Nephron progenitor cell (in vitro differentiated cells): Measurements from ENCODE around the gene FNBP1.

ENCODE experiments used
- DNase-seq: peaks from one replicate; pipeline ENCODE4 v3.0.0; 2021
- H3K27ac Mint-ChIP-seq: 2 replicates; pipeline ENCODE4 v1.8.0; 2021; ENCODE audit warnings: mild to moderate bottlenecking, moderate library complexity, mixed read lengths
- H3K27me3 Mint-ChIP-seq: 2 replicates; pipeline ENCODE4 v1.8.0; 2021; ENCODE audit warnings: mild to moderate bottlenecking, low read depth, mixed read lengths; ENCODE audit not compliant: poor library complexity
- H3K36me3 Mint-ChIP-seq: 2 replicates; pipeline ENCODE4 v1.8.0; 2021; ENCODE audit warnings: low read depth, mixed read lengths
- H3K4me1 Mint-ChIP-seq: 2 replicates; pipeline ENCODE4 v1.8.0; 2021; ENCODE audit warnings: mixed read lengths
- H3K4me3 Mint-ChIP-seq: 2 replicates; pipeline ENCODE4 v1.8.0; 2021; ENCODE audit warnings: mild to moderate bottlenecking, moderate library complexity, mixed read lengths
- H3K9me3 Mint-ChIP-seq: 2 replicates; pipeline ENCODE4 v1.8.0; 2021; ENCODE audit warnings: mild to moderate bottlenecking, moderate library complexity, mixed read lengths
- CTCF ChIP-seq: fragments of 200-600 bp; sonication (generic); IDR thresholded peaks from 2 replicates; pipeline ENCODE4 v1.5.0; 2021; ENCODE audit warnings: antibody characterized with exemption

FNBP1 gene

GRCh38 chr9:129923589-129923988 is 119.4 kb downstream of the FNBP1 start:
- peaks cover 56% of the 10 kb centered on the region for H3K36me3 Mint-ChIP-seq
- H3K4me1 Mint-ChIP-seq = peaks cover 8% of the 10 kb centered on the region
- no peaks in the 10 kb centered on the region for H3K27me3 Mint-ChIP-seq
- H3K27ac Mint-ChIP-seq = no peak overlapping the region
- no peak for DNase-seq
- H3K9me3 Mint-ChIP-seq = no peaks in the 10 kb centered on the region
- no peak overlapping the region for H3K4me3 Mint-ChIP-seq
- no peak for TF ChIP-seq CTCF

- Mint-ChIP-seq H3K36me3 (peaks cover 61% of the 10 kb centered on the region), H3K4me1 (peaks cover 11% of the 10 kb centered on the region), H3K4me3 (no peak overlapping the region), H3K27me3 (no peaks in the 10 kb centered on the region), H3K9me3 (no peaks in the 10 kb centered on the region), H3K27ac (peak overlapping the region; percentile 61)
- no peak for DNase-seq
- TF ChIP-seq CTCF = no peak
Observed at GRCh38 chr9:129921905-129922304, 121.1 kb downstream of the FNBP1 start.

- H3K4me1 Mint-ChIP-seq = peaks cover 11% of the 10 kb centered on the region
- no peak overlapping the region for H3K4me3 Mint-ChIP-seq
- DNase-seq = no peak
- no peaks in the 10 kb centered on the region for H3K9me3 Mint-ChIP-seq
- peaks cover 50% of the 10 kb centered on the region for H3K36me3 Mint-ChIP-seq
- peak overlapping the region; percentile 8 for H3K27ac Mint-ChIP-seq
- no peak for TF ChIP-seq CTCF
- no peaks in the 10 kb centered on the region for H3K27me3 Mint-ChIP-seq
Observed at GRCh38 chr9:129919841-129920240, 123.1 kb downstream of the FNBP1 start.

- DNase-seq = no peak
- no peaks in the 10 kb centered on the region for H3K27me3 Mint-ChIP-seq
- peaks cover 44% of the 10 kb centered on the region for H3K36me3 Mint-ChIP-seq
- H3K4me1 Mint-ChIP-seq = peaks cover 7% of the 10 kb centered on the region
- no peak overlapping the region for H3K27ac Mint-ChIP-seq
- no peak overlapping the region for H3K4me3 Mint-ChIP-seq
- TF ChIP-seq CTCF = no peak
- H3K9me3 Mint-ChIP-seq = no peaks in the 10 kb centered on the region
Observed at GRCh38 chr9:129919277-129919676, 123.7 kb downstream of the FNBP1 start.

- H3K27ac Mint-ChIP-seq = peak overlapping the region; percentile 58
- H3K9me3 Mint-ChIP-seq = no peaks in the 10 kb centered on the region
- H3K4me1 Mint-ChIP-seq = peaks cover 7% of the 10 kb centered on the region
- no peak for TF ChIP-seq CTCF
- peaks cover 36% of the 10 kb centered on the region for H3K36me3 Mint-ChIP-seq
- H3K4me3 Mint-ChIP-seq = no peak overlapping the region
- DNase-seq = no peak
- no peaks in the 10 kb centered on the region for H3K27me3 Mint-ChIP-seq
Observed at GRCh38 chr9:129918296-129918950, 124.6 kb downstream of the FNBP1 start.

- H3K4me1 Mint-ChIP-seq = peaks cover 7% of the 10 kb centered on the region
- DNase-seq = no peak
- no peaks in the 10 kb centered on the region for H3K27me3 Mint-ChIP-seq
- no peaks in the 10 kb centered on the region for H3K9me3 Mint-ChIP-seq
- no peak for TF ChIP-seq CTCF
- no peak overlapping the region for H3K27ac Mint-ChIP-seq
- H3K36me3 Mint-ChIP-seq = peaks cover 25% of the 10 kb centered on the region
- H3K4me3 Mint-ChIP-seq = no peak overlapping the region
Observed at GRCh38 chr9:129916707-129917106, 126.3 kb downstream of the FNBP1 start.
